A673 (cell line): ENCODE data around the gene CX3CR1. TPM values are rescaled to one million over a fixed set of nuclear protein-coding genes. Genes with fewer than 3 reads are reported as not detected.
"Not testable (repeated sequence)": the region's sequence is repeated elsewhere in the genome, so short reads cannot be mapped to it uniquely, and the experiment has no call there.

Source experiments
- BruUV-seq: library from RNA; stranded (reverse); fragments of 400-500 nt; replicated peaks from 2 replicates; lab custom pipeline; 2021; lab: Mats Ljungman, UMichigan
- CTCF ChIA-PET: fragments of 300-600 bp; sonication (Branson Sonifier 250); formaldehyde crosslinking; loops from one replicate; lab custom pipeline; 2022; ENCODE audit warnings: antibody characterized with exemption; lab: Charles Lee
- POLR2A ChIA-PET: fragments of 300-600 bp; sonication (Branson Sonifier 250); formaldehyde crosslinking; loops from one replicate; lab custom pipeline; 2022; ENCODE audit warnings: antibody characterized with exemption; ENCODE audit not compliant: low non-redundant PET; lab: Charles Lee
- DNase-seq: peaks from one replicate; pipeline ENCODE4 v3.0.0-alpha.2; 2015; ENCODE audit warnings: low spot score
- H3K27ac ChIP-seq: fragments of 200-600 bp; sonication (generic); 2 replicates; pipeline ENCODE4 v1.5.1; 2016; ENCODE audit warnings: mixed run types, low read depth, mild to moderate bottlenecking, mixed read lengths, antibody characterized with exemption, low read length; ENCODE audit not compliant: poor library complexity, severe bottlenecking
- H3K27me3 ChIP-seq: fragments of 200-600 bp; sonication (generic); replicated peaks from 2 replicates; pipeline ENCODE4 v1.6.1; 2017; ENCODE audit warnings: mixed run types, low read depth, mild to moderate bottlenecking, mixed read lengths, antibody characterized with exemption, low read length; ENCODE audit not compliant: insufficient read depth, poor library complexity
- H3K36me3 ChIP-seq: fragments of 200-600 bp; sonication (generic); 2 replicates; pipeline ENCODE4 v1.6.1; 2016; ENCODE audit warnings: mixed run types, mild to moderate bottlenecking, mixed read lengths, antibody characterized with exemption, low read length; ENCODE audit not compliant: insufficient read depth, poor library complexity, severe bottlenecking
- H3K4me1 ChIP-seq: fragments of 200-600 bp; sonication (generic); 2 replicates; pipeline ENCODE4 v1.6.1; 2017; ENCODE audit warnings: mixed run types, mild to moderate bottlenecking, mixed read lengths, antibody characterized with exemption, low read length; ENCODE audit not compliant: insufficient read depth, poor library complexity, severe bottlenecking
- H3K4me3 ChIP-seq: fragments of 200-600 bp; sonication (generic); 2 replicates; pipeline ENCODE4 v1.5.1; 2016; ENCODE audit warnings: low read depth, mixed run types, mild to moderate bottlenecking, mixed read lengths, low read length; ENCODE audit not compliant: poor library complexity, severe bottlenecking
- H3K9me3 ChIP-seq: fragments of 200-600 bp; sonication (generic); 2 replicates; pipeline ENCODE4 v1.6.1; 2016; ENCODE audit warnings: mixed run types, low read depth, mild to moderate bottlenecking, mixed read lengths, antibody characterized with exemption, low read length; ENCODE audit not compliant: poor library complexity, severe bottlenecking
- EZH2 ChIP-seq: fragments of 200-600 bp; sonication (generic); IDR thresholded peaks from 2 replicates; pipeline ENCODE4 v1.6.1; 2017; ENCODE audit warnings: borderline replicate concordance, low read depth, mild to moderate bottlenecking, mixed read lengths, antibody characterized with exemption, low read length; ENCODE audit not compliant: poor library complexity, severe bottlenecking
- intact Hi-C: fragments of 100-400 bp; cut with micrococcal nuclease; formaldehyde crosslinking; loops from one replicate; pipeline ENCODE4 v1.10.0; 2022; ENCODE audit not compliant: unreplicated experiment
- total RNA-seq: library from RNA; stranded (reverse); gene quantifications from 2 replicates; pipeline ENCODE4 v1.2.3, GENCODE V29; 2021
- TF ChIP-seq, protein P1 (sequence below): fragments of 300-800, 200-600 bp; sonication (generic); conservative IDR thresholded peaks from 2 replicates; pipeline ENCODE4 v1.5.1; 2017; ENCODE audit warnings: low read depth, mild to moderate bottlenecking, antibody characterized with exemption, low read length, moderate library complexity, mixed read lengths

CX3CR1 gene
- total RNA-seq, 1 experiment from 2014 or later, result not detected

- Histone ChIP-seq H3K9me3 (no peaks in the 10 kb centered on the region), H3K27me3 (peaks cover 5% of the 10 kb centered on the region), H3K4me3 (no peak overlapping the region), H3K4me1 (no peaks in the 10 kb centered on the region), H3K27ac (no peak overlapping the region), H3K36me3 (no peaks in the 10 kb centered on the region)
- no TSS peak for BruUV-seq
- ChIA-PET CTCF (no interaction called here), POLR2A (no interaction called here)
- no peak for DNase-seq
- TF ChIP-seq, protein P1, sequence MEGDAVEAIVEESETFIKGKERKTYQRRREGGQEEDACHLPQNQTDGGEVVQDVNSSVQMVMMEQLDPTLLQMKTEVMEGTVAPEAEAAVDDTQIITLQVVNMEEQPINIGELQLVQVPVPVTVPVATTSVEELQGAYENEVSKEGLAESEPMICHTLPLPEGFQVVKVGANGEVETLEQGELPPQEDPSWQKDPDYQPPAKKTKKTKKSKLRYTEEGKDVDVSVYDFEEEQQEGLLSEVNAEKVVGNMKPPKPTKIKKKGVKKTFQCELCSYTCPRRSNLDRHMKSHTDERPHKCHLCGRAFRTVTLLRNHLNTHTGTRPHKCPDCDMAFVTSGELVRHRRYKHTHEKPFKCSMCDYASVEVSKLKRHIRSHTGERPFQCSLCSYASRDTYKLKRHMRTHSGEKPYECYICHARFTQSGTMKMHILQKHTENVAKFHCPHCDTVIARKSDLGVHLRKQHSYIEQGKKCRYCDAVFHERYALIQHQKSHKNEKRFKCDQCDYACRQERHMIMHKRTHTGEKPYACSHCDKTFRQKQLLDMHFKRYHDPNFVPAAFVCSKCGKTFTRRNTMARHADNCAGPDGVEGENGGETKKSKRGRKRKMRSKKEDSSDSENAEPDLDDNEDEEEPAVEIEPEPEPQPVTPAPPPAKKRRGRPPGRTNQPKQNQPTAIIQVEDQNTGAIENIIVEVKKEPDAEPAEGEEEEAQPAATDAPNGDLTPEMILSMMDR, result no peak
- no peak for TF ChIP-seq EZH2
- intact Hi-C loops, result no loop called here
Observed at GRCh38 chr3:39322936-39323335, 43.1 kb upstream of the CX3CR1 start.

- POLR2A ChIA-PET, H3K4me3 ChIP-seq, H3K9me3 ChIP-seq, H3K36me3 ChIP-seq, H3K27ac ChIP-seq, BruUV-seq, H3K4me1 ChIP-seq, DNase-seq, intact Hi-C loops, H3K27me3 ChIP-seq, CTCF ChIA-PET: not testable (repeated sequence)
Observed at GRCh38 chr3:39322209-39322715, 42.4 kb upstream of the CX3CR1 start.

- H3K27ac ChIP-seq, H3K4me3 ChIP-seq, H3K9me3 ChIP-seq, POLR2A ChIA-PET, H3K27me3 ChIP-seq, H3K4me1 ChIP-seq, DNase-seq, CTCF ChIA-PET, H3K36me3 ChIP-seq, intact Hi-C loops, BruUV-seq: not testable (repeated sequence)
Observed at GRCh38 chr3:39321574-39321983, 41.7 kb upstream of the CX3CR1 start.

DNA sequence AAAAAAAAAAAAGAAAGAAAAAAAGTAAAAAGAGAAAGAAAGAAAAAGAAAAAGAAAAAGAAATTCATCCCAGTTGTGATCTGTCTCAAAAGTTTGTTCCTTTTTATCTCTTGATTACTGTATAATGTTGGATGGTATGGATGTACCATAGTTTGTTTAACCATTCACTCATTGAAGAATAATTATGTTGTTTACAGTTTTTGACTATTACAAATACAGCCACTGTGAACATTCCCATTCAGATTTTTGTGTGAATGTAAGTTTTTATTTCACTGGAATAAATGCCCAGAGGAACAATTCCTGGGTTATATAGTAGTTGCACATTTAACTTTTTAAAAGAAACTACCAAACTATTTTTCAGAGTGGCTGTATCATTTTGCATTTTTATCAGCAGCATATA is 39.4 kb upstream of the CX3CR1 start:
- intact Hi-C loops, result no loop called here
- POLR2A ChIA-PET, result no interaction called here
- no peak overlapping the region for H3K4me3 ChIP-seq
- CTCF ChIA-PET, result no interaction called here
- peaks cover 5% of the 10 kb centered on the region for H3K27me3 ChIP-seq
- TF ChIP-seq, protein P1, result no peak
- no peak for TF ChIP-seq EZH2
- H3K4me1 ChIP-seq, result no peaks in the 10 kb centered on the region
- H3K27ac ChIP-seq, result no peak overlapping the region
- no TSS peak for BruUV-seq
- DNase-seq, result no peak
- no peaks in the 10 kb centered on the region for H3K36me3 ChIP-seq
- no peaks in the 10 kb centered on the region for H3K9me3 ChIP-seq
